DND-41 (cell line): Measurements from ENCODE around the gene OR10G8.

Source experiments
- CTCF ChIP-seq: IDR thresholded peaks from 2 replicates; pipeline ENCODE4 v1.5.1; 2012; ENCODE audit warnings: borderline replicate concordance, low read length, moderate library complexity, mild to moderate bottlenecking; ENCODE audit not compliant: poor library complexity, severe bottlenecking; ENCODE audit errors: extremely low read depth
- EZH2 ChIP-seq: IDR thresholded peaks from 3 replicates; pipeline ENCODE4 v1.6.1; 2012; ENCODE audit warnings: borderline replicate concordance, low read depth, mild to moderate bottlenecking, moderate library complexity, low read length, inconsistent platforms; ENCODE audit not compliant: severe bottlenecking

- TF ChIP-seq CTCF (no peak), EZH2 (no peak)
Observed at GRCh38 chr11:124012697-124013096, 13.9 kb upstream of the OR10G8 start, which contains the start of gene OR10G4.
